ENCODE results near the gene TCEA3. TPM values are rescaled to one million over a fixed set of nuclear protein-coding genes. Genes with fewer than 3 reads are reported as not detected.

The TCEA3 gene
- total and polyA plus RNA-seq, 2 donors (not counting 3 experiments of a cell fraction or from before 2014, with no cell fraction given), result 1.5 to 3.7 TPM

DNA sequence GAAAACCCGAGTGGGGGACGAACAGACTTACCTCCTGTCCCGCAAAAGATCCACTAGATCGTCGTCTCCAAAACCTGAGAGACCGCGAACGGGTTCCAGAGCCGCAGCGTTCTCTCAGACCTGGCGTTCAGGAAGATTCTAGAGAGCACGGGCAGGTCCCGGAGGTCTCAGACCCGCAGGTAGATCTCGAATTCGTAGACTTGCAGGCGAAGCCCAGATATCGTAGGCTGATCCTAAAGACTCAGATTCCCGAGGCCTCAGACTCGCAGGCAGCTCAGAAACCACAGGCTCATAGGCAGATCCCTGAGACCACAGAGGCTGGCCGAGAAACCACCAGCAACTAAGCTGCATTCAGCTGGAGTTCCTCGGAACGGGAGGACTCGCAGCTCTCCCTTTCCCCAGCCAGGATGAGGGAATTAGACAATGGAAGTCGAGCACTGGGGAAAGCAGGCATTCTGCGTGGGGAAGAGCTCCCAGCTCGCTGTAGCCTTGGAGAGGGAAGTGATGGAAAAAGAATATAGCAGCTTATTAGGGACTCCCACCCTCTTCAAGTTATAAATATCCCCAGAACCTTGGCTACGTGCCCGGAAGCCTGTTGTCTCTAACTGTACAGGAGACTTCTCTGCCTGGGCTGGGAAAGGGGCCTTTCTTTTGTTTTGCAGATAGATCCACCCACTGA lies 55.1 kb downstream of the TCEA3 start, which contains the start of gene ZNF436:
TSS of gene ZNF436 (minus strand) at position 502 of the 679 bp plus-strand sequence. CDS start 1,831 bp downstream, outside the sequence.
- DNase-seq (ENCODE audit: low read depth, low spot score), result peak; percentile 93
- dilution Hi-C loops (cut with MboI; ENCODE audit: extremely low pct_ligation_motif_present, low sequenced_read_pairs) (no loop called here), intact Hi-C loops (cut with micrococcal nuclease) (loop anchor here (1.0 to 2.0 kb wide), 3 partner anchors 34 to 171 kb away; partner anchors contain the start of gene ASAP3)
- Histone ChIP-seq H3K9ac (replicated peaks; ENCODE audit: extremely low read depth, insufficient read depth, low read length) (peak within 1 kb of the TSS; percentile 82), H3K9me1 (replicated peaks; ENCODE audit: control insufficient read depth, extremely low read depth, insufficient read depth, low read length) (no peaks in the 10 kb centered on the region), H4K20me1 (replicated peaks; ENCODE audit: control insufficient read depth, extremely low read depth, insufficient read depth, low read length) (no peaks in the 10 kb centered on the region), H3K4me1 (ENCODE audit: control insufficient read depth, extremely low read depth, insufficient read depth, low read length) (peaks cover 32% of the 10 kb centered on the region), H3K9me3 (replicated peaks; ENCODE audit: control insufficient read depth, insufficient read depth, low read length) (no peaks in the 10 kb centered on the region), H2AFZ (ENCODE audit: low read depth, low read length) (peak within 1 kb of the TSS; percentile 90), H3K36me3 (ENCODE audit: control insufficient read depth in 2 of 2, extremely low read depth in 1 of 2, insufficient read depth in 2 of 2, low read length in 2 of 2) (peaks cover 2 to 4% of the 10 kb centered on the region in 2 experiments), H3K27ac (ENCODE audit: insufficient read depth, low read depth, low read length) (peak within 1 kb of the TSS; percentile 82), H3K4me3 (replicated peaks in 1 of 3; ENCODE audit: insufficient read depth in 1 of 3, low read depth in 1 of 3, low read length in 3 of 3) (peak within 1 kb of the TSS; percentile 47 to 93 (median 70)), H3K79me2 (ENCODE audit: control insufficient read depth, insufficient read depth, low read length) (peaks cover 8% of the 10 kb centered on the region), H3K27me3 (ENCODE audit: control insufficient read depth in 2 of 2, insufficient read depth in 2 of 2, low read length in 2 of 2) (no peaks in the 10 kb centered on the region), H3K4me2 (ENCODE audit: insufficient read depth, low read length) (peak within 1 kb of the TSS; percentile 85)
- peak; percentile 16 for TF ChIP-seq POLR2A (IDR thresholded peaks at IDR 0.05; ENCODE audit: low read depth, low read length)
- TF ChIP-seq MYC (IDR thresholded peaks at IDR 0.05; ENCODE audit: low read depth, low read length), result no peak
- POLR2A ChIA-PET, result interaction anchor here (0.9 to 1.2 kb wide), 3 partner anchors 16 to 115 kb away, joined by 4 to 7 read pairs (median 4); partner anchors contain the start of genes ASAP3 and HNRNPR
- FAIRE-seq, result peak; percentile 87
- TSS peak; percentile 51 for BruUV-seq (replicated peaks)
- CTCF ChIA-PET, result interaction anchor here (1.0 to 2.9 kb wide), 10 partner anchors 15 to 171 kb away, joined by 3 to 30 read pairs (median 5); partner anchors contain the start of genes ASAP3 and HNRNPR

DNA sequence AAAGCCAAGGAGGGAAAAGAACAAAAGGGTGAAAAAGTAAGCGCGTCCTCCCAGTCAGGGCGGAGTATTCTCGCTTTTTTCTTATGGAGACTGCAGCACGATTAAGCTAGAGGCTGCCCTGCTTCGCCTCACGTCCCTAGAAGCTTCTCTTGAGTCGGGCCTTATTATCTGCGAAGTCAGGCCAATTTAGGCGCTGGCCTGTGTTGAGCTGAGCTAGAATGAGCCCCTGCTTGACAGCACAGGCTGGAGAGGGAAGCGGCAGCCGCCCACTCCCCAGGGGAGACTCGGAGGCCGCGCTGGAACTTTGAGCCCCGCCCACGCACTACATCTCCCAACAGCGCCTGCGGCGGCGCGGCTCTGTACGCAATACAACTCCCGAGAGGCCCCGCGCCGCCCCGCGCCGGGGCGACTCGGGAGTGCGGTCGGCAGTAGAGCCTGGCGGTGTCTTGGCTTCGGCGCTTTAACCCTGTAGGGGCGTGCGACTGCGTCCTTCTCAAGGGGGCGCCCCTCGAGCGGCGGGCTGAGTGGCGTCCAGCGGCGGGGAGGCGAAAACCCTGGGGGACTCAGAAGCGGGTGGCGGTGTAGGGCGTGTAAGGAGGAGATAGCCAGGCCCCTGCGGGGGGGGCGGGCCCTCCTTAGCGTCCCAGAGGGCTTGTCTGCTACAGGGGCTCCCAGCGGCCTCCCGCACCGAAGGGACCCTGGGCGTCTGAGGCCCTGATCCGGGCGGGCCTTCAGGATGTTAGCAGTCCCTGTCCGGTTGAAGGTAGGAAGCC lies 55.8 kb downstream of the TCEA3 start:
- POLR2A ChIA-PET, result interaction anchor here (1.0 to 1.5 kb wide), 5 partner anchors 9 to 27 kb away, joined by 3 to 28 read pairs (median 5); partner anchors contain the start of gene HNRNPR
- H3K79me2 ChIP-seq (ENCODE audit: control insufficient read depth, insufficient read depth, low read length), result peaks cover 8% of the 10 kb centered on the region
- no TSS peak for BruUV-seq (replicated peaks)

More for the DNA sequence above, 55.8 kb downstream of the TCEA3 start:
- Histone ChIP-seq H2AFZ (ENCODE audit: low read depth, low read length) (peak overlapping the region; percentile 90), H3K4me3 (replicated peaks in 1 of 3; ENCODE audit: insufficient read depth in 1 of 3, low read depth in 1 of 3, low read length in 3 of 3) (peak overlapping the region; percentile 47 to 93 (median 70)), H3K9me3 (replicated peaks; ENCODE audit: control insufficient read depth, insufficient read depth, low read length) (no peaks in the 10 kb centered on the region), H3K9me1 (replicated peaks; ENCODE audit: control insufficient read depth, extremely low read depth, insufficient read depth, low read length) (no peaks in the 10 kb centered on the region), H4K20me1 (replicated peaks; ENCODE audit: control insufficient read depth, extremely low read depth, insufficient read depth, low read length) (no peaks in the 10 kb centered on the region), H3K27ac (ENCODE audit: insufficient read depth, low read depth, low read length) (peak overlapping the region; percentile 82), H3K4me2 (ENCODE audit: insufficient read depth, low read length) (peak overlapping the region; percentile 85), H3K36me3 (ENCODE audit: control insufficient read depth in 2 of 2, extremely low read depth in 1 of 2, insufficient read depth in 2 of 2, low read length in 2 of 2) (peaks cover 2 to 4% of the 10 kb centered on the region in 2 experiments), H3K9ac (replicated peaks; ENCODE audit: extremely low read depth, insufficient read depth, low read length) (peak overlapping the region; percentile 82), H3K27me3 (ENCODE audit: control insufficient read depth in 2 of 2, insufficient read depth in 2 of 2, low read length in 2 of 2) (no peaks in the 10 kb centered on the region), H3K4me1 (ENCODE audit: control insufficient read depth, extremely low read depth, insufficient read depth, low read length) (peaks cover 32% of the 10 kb centered on the region)
- dilution Hi-C loops (cut with MboI; ENCODE audit: extremely low pct_ligation_motif_present, low sequenced_read_pairs), result no loop called here
- peak; percentile 96 for TF ChIP-seq POLR2A (IDR thresholded peaks at IDR 0.05; ENCODE audit: low read depth, low read length)
- TF ChIP-seq, protein P1, sequence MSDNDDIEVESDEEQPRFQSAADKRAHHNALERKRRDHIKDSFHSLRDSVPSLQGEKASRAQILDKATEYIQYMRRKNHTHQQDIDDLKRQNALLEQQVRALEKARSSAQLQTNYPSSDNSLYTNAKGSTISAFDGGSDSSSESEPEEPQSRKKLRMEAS (IDR thresholded peaks at IDR 0.05; ENCODE audit: insufficient read depth, insufficient read length), result no peak
- TF ChIP-seq, protein P2, sequence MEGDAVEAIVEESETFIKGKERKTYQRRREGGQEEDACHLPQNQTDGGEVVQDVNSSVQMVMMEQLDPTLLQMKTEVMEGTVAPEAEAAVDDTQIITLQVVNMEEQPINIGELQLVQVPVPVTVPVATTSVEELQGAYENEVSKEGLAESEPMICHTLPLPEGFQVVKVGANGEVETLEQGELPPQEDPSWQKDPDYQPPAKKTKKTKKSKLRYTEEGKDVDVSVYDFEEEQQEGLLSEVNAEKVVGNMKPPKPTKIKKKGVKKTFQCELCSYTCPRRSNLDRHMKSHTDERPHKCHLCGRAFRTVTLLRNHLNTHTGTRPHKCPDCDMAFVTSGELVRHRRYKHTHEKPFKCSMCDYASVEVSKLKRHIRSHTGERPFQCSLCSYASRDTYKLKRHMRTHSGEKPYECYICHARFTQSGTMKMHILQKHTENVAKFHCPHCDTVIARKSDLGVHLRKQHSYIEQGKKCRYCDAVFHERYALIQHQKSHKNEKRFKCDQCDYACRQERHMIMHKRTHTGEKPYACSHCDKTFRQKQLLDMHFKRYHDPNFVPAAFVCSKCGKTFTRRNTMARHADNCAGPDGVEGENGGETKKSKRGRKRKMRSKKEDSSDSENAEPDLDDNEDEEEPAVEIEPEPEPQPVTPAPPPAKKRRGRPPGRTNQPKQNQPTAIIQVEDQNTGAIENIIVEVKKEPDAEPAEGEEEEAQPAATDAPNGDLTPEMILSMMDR (IDR thresholded peaks at IDR 0.05; ENCODE audit: extremely low read depth in 1 of 2, insufficient read depth in 1 of 2, low read depth in 1 of 2, low read length in 2 of 2), result peak in 1 of 2 donors; percentile 43
- TF ChIP-seq POLR2AphosphoS5 (IDR thresholded peaks at IDR 0.05; ENCODE audit: insufficient read depth, low read depth, low read length), result peak; percentile 87
- FAIRE-seq (peak; percentile 68), DNase-seq (ENCODE audit: low read depth, low spot score) (peak; percentile 90)
- CTCF ChIA-PET, result interaction anchor here (0.7 to 2.9 kb wide), 13 partner anchors 16 to 171 kb away, joined by 3 to 30 read pairs (median 5); partner anchors contain the start of genes ASAP3 and HNRNPR
- intact Hi-C loops (cut with micrococcal nuclease), result loop anchor here (1.0 to 2.0 kb wide), 4 partner anchors 24 to 172 kb away; partner anchors contain the start of genes ASAP3 and HNRNPR
